Esophagus mucosa (tissue), 1 donor: ENCODE measurements around the gene ARHGAP12. TPM values are rescaled to one million over a fixed set of nuclear protein-coding genes. Genes with fewer than 3 reads are reported as not detected.

Experiments
- ATAC-seq: fragments of 200-7000 bp; cut with Tn5 transposase; one replicate; pipeline ENCODE4 v1.9.1; 2020
- total RNA-seq: library from RNA; stranded (reverse); gene quantifications from one replicate; pipeline ENCODE4 v1.2.4, GENCODE V29; 2023
- donor health status: DM: yes; HTN: yes; CAD: no.

ARHGAP12 gene
- total RNA-seq, 1 donor from 2014 or later = 11.2 TPM

DNA sequence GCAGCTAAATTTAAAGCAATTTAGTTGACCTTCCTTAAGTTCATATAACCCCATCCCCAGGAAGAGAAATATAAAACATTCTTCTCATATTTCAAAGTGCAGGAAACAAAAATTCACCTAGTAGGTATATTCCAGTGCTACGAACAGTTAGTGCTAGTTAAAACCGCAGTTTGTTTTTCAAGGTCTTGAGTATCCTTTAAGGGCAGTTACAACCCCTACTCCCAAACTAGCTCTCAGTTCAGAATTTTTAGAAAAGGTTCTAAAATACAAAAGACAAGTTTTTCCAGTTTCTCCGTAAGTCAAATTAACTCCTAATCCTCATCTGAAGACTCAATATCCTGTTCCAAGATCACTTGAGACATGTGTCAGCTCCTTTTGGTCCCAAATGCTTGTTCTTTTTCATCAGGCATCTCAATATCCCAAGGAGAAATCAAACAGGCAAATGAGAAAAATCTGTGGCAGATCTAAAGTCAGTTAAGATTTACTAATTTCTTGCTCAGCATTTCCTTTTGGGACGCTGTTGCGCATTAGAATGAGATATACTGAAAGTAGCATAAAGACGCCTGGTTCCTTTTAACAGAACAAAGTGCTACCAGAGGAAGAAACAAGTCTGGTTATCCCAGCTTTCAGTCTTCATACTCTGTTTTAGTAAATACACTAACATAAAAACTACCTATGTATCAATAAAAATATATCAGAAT, 51.8 kb downstream of the ARHGAP12 start:
- ATAC-seq = no peak

GRCh38 chr10:31875608-31876007, 53.0 kb downstream of the ARHGAP12 start:
- ATAC-seq = no peak

GRCh38 chr10:31873724-31874123, 54.9 kb downstream of the ARHGAP12 start:
- no peak for ATAC-seq

DNA sequence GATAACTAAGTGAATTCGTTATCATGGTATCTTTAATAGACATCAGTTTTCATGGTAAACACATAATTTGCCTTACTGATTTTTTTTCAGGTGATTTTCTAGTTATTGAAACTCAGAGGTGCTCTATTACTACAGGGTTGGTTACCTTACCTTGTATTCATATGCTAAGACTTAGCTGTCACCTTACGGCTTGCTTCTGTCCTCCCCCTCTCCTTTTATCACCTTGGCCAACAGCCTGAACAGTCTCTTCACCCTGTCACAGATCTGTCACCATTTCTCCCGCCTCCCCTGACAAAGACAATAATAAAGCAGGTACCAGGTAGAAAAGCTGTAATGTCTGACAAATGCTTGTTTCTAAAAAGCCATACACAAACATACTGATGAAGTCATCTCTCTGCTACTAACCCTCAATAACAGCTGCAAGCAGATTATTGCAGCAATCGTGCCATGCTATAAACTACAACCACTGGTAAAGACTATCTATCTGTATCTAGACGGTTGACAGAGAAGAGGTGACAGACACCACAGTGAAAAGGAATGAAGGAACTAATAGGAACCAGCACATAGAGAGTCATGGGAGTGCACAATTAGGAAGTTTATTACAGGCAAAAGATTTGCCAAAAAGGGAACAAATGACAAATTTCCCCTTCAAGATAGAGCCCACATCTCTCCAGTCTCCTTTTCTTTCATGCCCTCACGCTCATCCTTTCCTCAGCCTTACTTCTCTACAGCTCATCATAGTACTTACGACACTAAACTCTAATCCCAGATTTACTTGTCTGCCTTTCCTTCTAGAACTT, 57.2 kb downstream of the ARHGAP12 start:
- ATAC-seq = no peak

DNA sequence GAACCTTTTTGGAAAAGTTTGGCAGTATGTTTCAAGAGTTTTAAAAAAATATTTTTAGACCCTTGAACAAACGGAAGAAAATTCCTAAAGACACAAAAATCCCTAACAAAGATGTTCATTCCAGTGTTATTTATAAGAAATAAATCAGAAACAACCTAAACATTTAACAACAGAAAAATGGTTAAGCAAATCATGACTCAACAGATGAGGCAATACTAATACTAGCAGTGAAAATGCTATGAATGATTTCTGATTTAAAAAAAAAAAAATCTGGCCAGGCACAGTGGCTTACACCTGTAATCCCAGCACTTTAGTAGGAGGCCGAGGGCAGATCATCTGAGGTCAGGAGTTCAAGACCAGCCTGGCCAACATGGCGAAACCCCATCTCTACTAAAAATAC, 61.0 kb downstream of the ARHGAP12 start:
- ATAC-seq = no peak

DNA sequence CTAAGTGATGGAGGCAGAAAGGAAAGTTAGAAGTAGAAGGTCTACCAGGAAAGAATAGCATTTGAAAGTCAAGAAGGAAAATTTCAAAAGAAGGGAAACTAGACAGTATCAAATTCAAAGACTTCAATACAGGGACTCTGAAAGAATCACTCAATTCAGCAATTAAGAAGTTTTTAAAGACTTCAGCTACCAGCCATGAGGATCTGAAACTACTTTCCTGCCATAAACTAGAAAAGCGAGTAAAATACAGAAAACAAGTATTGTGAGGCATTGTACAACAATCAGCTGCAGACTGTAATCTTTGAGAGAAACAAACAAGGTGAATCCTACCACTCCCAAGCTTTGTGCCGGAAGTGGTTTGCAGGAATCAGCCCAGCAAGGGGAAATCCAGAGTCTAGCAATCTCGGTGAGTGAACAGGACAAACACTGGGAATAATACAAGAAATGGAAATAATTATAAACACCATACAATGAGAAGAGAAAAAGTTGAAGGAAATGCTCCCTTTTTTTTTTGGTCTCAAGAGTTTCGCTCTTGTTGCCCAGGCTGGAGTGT, 62.4 kb downstream of the ARHGAP12 start:
- ATAC-seq = no peak

GRCh38 chr10:31864834-31865518, 63.7 kb downstream of the ARHGAP12 start:
- ATAC-seq = no peak

DNA sequence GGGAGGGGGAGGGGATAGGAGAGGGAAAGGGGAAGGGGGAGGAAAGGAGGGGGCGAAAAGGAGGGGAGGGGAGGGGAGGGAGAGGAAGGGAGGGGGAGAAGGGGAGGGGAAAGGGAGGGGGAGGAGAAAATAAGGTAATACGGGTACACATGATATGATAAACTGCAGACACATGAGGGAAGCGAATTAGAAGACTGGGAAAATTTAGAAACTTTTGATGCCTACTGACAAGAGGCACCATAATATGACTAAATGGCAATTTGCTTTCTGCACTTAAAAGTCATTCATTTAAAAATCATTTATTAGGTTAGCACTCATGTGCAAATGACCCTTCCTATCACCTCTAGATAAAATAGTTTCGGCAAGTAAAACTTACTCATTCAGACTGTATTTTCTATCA, 73.6 kb downstream of the ARHGAP12 start:
- ATAC-seq = no peak

DNA sequence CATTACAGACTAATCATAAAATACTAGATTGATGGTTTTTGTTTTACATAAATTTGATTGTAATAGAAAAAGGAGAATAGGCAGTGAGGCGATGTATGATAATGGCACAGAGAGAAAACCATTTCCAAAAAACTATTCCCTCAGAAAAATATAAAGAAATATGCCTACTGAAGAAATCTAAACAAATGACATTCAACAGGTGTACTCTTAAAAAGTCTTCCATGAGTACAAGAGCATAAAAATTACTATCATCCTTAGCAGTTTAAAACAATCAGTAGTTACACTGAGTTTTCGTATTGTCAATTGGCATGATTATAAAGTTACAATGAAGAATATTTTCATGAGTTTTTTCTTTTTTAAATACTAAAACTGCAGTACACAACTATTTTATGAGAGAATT, 75.0 kb downstream of the ARHGAP12 start:
- ATAC-seq = no peak

GRCh38 chr10:31851216-31851615, 77.4 kb downstream of the ARHGAP12 start:
- ATAC-seq = no peak

DNA sequence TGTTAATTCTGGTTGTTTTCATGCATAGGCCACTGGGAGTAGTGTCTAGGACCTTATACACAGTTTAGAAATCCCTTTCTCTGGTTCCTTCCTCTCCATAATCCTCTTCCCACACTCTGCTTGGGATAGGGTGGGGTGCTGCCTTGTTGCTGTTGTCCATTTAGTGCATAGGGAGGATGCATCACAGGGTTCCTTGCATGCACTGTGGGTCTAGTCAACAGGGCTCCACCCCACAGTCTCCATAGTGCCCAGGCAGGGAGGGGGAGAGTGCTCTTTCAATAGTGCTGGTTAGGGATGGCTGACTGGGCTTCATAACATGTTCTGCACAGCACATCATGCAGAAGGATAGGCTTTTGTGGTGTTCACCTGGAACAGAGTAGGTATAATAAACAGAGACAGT, 81.1 kb downstream of the ARHGAP12 start:
- peak; percentile 15 for ATAC-seq

DNA sequence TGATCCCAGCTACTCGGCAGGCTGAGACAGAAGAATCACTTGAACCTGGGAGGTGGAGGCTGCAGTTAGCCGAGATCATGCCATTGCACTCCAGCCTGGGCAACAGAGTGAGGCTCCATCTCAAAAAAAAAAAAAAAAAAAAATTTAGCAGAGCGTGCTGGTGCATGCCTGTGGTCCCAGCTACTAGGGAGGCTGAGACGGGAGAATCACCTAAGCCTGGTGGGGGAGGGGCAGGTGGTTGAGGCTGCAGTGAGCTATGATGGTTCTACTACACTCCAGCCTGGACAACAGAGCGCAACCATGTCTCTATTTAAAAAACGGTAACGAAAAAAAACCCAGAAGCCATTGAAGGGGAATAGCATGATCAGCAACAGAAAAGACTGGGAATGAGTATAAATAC, 89.9 kb downstream of the ARHGAP12 start:
- no peak for ATAC-seq

- ATAC-seq = no peak
Observed at GRCh38 chr10:31838065-31838464, 90.6 kb downstream of the ARHGAP12 start.

DNA sequence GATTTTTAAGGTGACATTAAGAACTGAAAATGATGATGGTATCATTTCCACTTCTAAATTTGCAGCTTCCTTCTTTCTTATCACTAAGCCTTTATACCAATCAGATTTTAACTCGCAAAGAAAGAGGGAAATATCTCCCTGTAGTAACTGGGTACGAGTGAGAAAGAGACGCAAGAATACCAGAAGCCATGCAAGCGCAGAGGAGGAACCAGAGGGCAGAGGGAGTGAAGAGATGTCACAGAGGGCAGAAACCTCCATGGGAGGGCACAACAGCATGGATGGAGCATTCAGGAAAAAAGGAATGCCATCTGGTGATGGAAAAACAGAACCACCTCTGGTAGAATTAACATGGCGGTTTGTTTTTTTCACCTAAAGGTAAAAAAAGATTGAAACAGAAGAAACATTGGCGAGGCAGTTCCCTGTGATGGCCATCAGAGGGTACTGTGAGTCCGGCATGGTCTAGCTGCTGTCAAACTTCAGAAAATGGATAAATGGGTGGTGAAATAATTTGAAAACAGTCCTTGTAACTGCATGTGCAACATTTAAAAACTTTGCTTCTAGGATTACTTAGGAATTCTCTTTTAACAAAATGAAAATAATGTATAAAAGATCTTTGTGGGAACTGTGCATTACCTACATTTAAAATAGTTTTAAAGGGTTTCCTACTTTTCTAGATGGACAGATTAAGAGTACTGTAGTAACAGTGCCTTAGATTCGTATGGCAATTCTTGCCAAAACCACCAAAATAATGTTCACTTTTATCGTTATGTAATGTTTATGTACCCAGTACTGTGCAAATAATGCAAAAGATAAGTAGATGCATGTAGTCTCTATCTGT, 91.8 kb downstream of the ARHGAP12 start:
- no peak for ATAC-seq

GRCh38 chr10:31833753-31834152, 94.9 kb downstream of the ARHGAP12 start:
- ATAC-seq = no peak

- ATAC-seq = no peak
Observed at GRCh38 chr10:31832261-31832660, 96.4 kb downstream of the ARHGAP12 start.

- no peak for ATAC-seq
Observed at GRCh38 chr10:31830887-31831286, 97.7 kb downstream of the ARHGAP12 start.

GRCh38 chr10:31829776-31830175, 98.9 kb downstream of the ARHGAP12 start:
- no peak for ATAC-seq

DNA sequence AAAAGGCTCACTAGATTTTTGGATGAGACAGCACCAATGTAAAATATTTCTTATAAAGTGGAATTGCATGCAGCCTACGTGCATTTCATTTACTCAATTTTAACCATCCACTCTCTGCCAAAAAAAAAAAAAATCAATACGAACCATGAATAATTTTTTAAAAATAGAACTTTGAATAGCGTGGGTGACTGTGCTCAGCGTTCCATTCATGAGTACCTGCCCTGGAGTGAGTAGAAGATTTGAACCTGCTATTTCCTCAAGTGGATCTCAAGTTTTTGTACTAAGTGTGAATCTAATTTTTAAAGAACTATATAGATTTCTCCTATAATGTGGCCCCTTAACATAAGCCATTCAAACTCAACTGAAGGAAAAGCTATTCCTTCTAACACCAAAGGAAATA, 105.3 kb downstream of the ARHGAP12 start:
- ATAC-seq = no peak

GRCh38 chr10:31822616-31823318, 105.9 kb downstream of the ARHGAP12 start:
- ATAC-seq = no peak

GRCh38 chr10:31822150-31822549, 106.5 kb downstream of the ARHGAP12 start:
- no peak for ATAC-seq
